Sigmoid colon (tissue), 7 donors: ENCODE measurements around the gene LHPP. TPM values are rescaled to one million over a fixed set of nuclear protein-coding genes. Genes with fewer than 3 reads are reported as not detected.

ENCODE experiments used
- DNase-seq: peaks from one replicate; pipeline ENCODE4 v3.0.0-alpha.2; 2019
- H3K27ac ChIP-seq, 4 donors: fragments of 200-600 bp; sonication (generic); one replicate each; pipeline ENCODE4 v1.5.1; 2016 to 2019; ENCODE audit warnings: mild to moderate bottlenecking in 1 of 4
- H3K27me3 ChIP-seq, 3 donors: fragments of 200-600 bp; sonication (generic); one replicate each; pipeline ENCODE4 v1.5.1; 2019; ENCODE audit warnings: mild to moderate bottlenecking in 1 of 3
- H3K36me3 ChIP-seq, 4 donors: fragments of 200-600 bp; sonication (generic); one replicate each; pipeline ENCODE4 v1.5.1; 2016 to 2019
- H3K4me1 ChIP-seq, 4 donors: fragments of 200-600 bp; sonication (generic); one replicate each; pipeline ENCODE4 v1.5.1; 2017 to 2019
- H3K4me3 ChIP-seq, 4 donors: fragments of 200-600 bp; sonication (generic); one replicate each; pipeline ENCODE4 v1.5.1; 2017 to 2019; ENCODE audit warnings: mild to moderate bottlenecking in 2 of 4, moderate library complexity in 1 of 4
- H3K9me3 ChIP-seq, 4 donors: fragments of 200-600 bp in 3 of 4; sonication (generic) in 3 of 4; one replicate each; pipeline versions ENCODE4 v1.5.1 to v1.6.1; 2013 to 2019
- CTCF ChIP-seq, 4 experiments: fragments of 450-650 bp in 3 of 4; fragments of 200-600 bp in 1 of 4; IDR thresholded peaks; one replicate each; pipeline ENCODE4 v1.5.1; 2016 to 2019; ENCODE audit warnings: antibody characterized with exemption in 4 of 4, mild to moderate bottlenecking in 3 of 4, moderate library complexity in 2 of 4
- EP300 ChIP-seq, 4 donors: sonication (generic); formaldehyde crosslinking; IDR thresholded peaks; one replicate each; pipeline ENCODE4 v1.6.1; 2017; ENCODE audit warnings: antibody characterized with exemption in 4 of 4
- POLR2A ChIP-seq, 2 donors: fragments of 450-650 bp; IDR thresholded peaks; one replicate each; pipeline ENCODE4 v1.6.1; 2016; ENCODE audit warnings: antibody characterized with exemption in 2 of 2, mild to moderate bottlenecking in 2 of 2, moderate library complexity in 2 of 2
- POLR2AphosphoS5 ChIP-seq, 4 donors: sonication (generic); formaldehyde crosslinking; IDR thresholded peaks; one replicate each; pipeline ENCODE4 v1.6.1; 2017; ENCODE audit warnings: antibody characterized with exemption in 4 of 4
- WGBS, 2 donors: extraction: QIAGEN DNeasy Blood & Tissue Kit; methylation state at CpG; one replicate each; pipeline ENCODE4 v1.1.7; 2013; 5-methylcytosine and 5-hydroxymethylcytosine counted together
- intact Hi-C: fragments of 100-400 bp; cut with DNase I; formaldehyde crosslinking; loops from one replicate; pipeline ENCODE4 v1.15.1; 2023
- polyA plus RNA-seq, 3 donors: library from polyadenylated mRNA; stranded (reverse); fragments of 200-250 nt; gene quantifications; one replicate each; pipeline ENCODE4 v1.2.3, GENCODE V29; 2013
- total RNA-seq, 4 donors: library from RNA; depleted of rRNA; stranded (reverse); fragments of >200 nt; gene quantifications; one replicate each; pipeline ENCODE4 v1.1.0, GENCODE V29; 2016
- donor health status: healthy with polysubstance abuse.
- donor health status: Bipolar disorder and iron deficiency.
- donor health status: healthy.

The LHPP gene
- total and polyA plus RNA-seq, 7 donors: 17.1 to 35.7 (median 20.6) TPM

- TF ChIP-seq EP300 (IDR thresholded peaks at IDR 0.05): no peak
- TF ChIP-seq CTCF (IDR thresholded peaks at IDR 0.05): no peak
- TF ChIP-seq POLR2A (IDR thresholded peaks at IDR 0.05): no peak
- no peak for TF ChIP-seq POLR2AphosphoS5 (IDR thresholded peaks at IDR 0.05)
- 86 to 90% methylated on average over 18 of the region's 18 CpGs for WGBS, 2 donors
- Histone ChIP-seq H3K27me3 (no peaks in the 10 kb centered on the region), H3K36me3 (peaks cover 0 to 36% (median 1%) of the 10 kb centered on the region in 4 donors), H3K4me1 (peaks cover 0 to 30% (median 19%) of the 10 kb centered on the region in 4 donors), H3K4me3 (no peak overlapping the region), H3K9me3 (no peaks in the 10 kb centered on the region), H3K27ac (no peak overlapping the region)
- intact Hi-C loops: no loop called here
- no peak for DNase-seq
Observed at GRCh38 chr10:124618470-124619073, 156.9 kb downstream of the LHPP start.

GRCh38 chr10:124619195-124619594 lies 157.6 kb downstream of the LHPP start:
- Histone ChIP-seq H3K27ac (peak overlapping the region in 1 of 4 donors; percentile 18), H3K36me3 (peaks cover 0 to 36% (median 1%) of the 10 kb centered on the region in 4 donors), H3K27me3 (no peaks in the 10 kb centered on the region), H3K4me1 (peaks cover 0 to 26% (median 16%) of the 10 kb centered on the region in 4 donors), H3K4me3 (no peak overlapping the region), H3K9me3 (no peaks in the 10 kb centered on the region)
- no peak for DNase-seq
- TF ChIP-seq POLR2AphosphoS5 (IDR thresholded peaks at IDR 0.05): no peak
- TF ChIP-seq POLR2A (IDR thresholded peaks at IDR 0.05): no peak
- no peak for TF ChIP-seq EP300 (IDR thresholded peaks at IDR 0.05)
- no peak for TF ChIP-seq CTCF (IDR thresholded peaks at IDR 0.05)
- intact Hi-C loops: no loop called here
- 35 to 42% methylated on average over 9 of the region's 9 CpGs for WGBS, 2 donors

GRCh38 chr10:124619802-124620490 lies 158.3 kb downstream of the LHPP start:
- Histone ChIP-seq H3K4me3 (no peak overlapping the region), H3K9me3 (no peaks in the 10 kb centered on the region), H3K27me3 (no peaks in the 10 kb centered on the region), H3K4me1 (peaks cover 0 to 32% (median 22%) of the 10 kb centered on the region in 4 donors), H3K36me3 (peaks cover 0 to 36% (median 1%) of the 10 kb centered on the region in 4 donors), H3K27ac (no peak overlapping the region)
- no peak for TF ChIP-seq POLR2A (IDR thresholded peaks at IDR 0.05)
- TF ChIP-seq POLR2AphosphoS5 (IDR thresholded peaks at IDR 0.05): no peak
- no peak for TF ChIP-seq CTCF (IDR thresholded peaks at IDR 0.05)
- no peak for TF ChIP-seq EP300 (IDR thresholded peaks at IDR 0.05)
- DNase-seq: no peak
- 73 to 84% methylated on average over 26 of the region's 26 CpGs for WGBS, 2 donors
- intact Hi-C loops: loop anchor here (5.0 kb wide), 1 partner anchor 122 kb away; the partner anchor contains the start of gene FAM53B

- H3K4me1 ChIP-seq: peaks cover 0 to 41% (median 24%) of the 10 kb centered on the region in 4 donors
- peaks cover 0 to 31% (median 1%) of the 10 kb centered on the region in 4 donors for H3K36me3 ChIP-seq
- no peaks in the 10 kb centered on the region for H3K9me3 ChIP-seq
- H3K27ac ChIP-seq: peak overlapping the region in 2 of 4 donors; percentile 45 to 56
- WGBS, 2 donors: 77 to 92% methylated on average over 13 of the region's 13 CpGs
- H3K4me3 ChIP-seq: no peak overlapping the region
- H3K27me3 ChIP-seq: no peaks in the 10 kb centered on the region
- intact Hi-C loops: loop anchor here (5.0 kb wide), 1 partner anchor 121 kb away; the partner anchor contains the start of gene FAM53B
- DNase-seq: no peak
- TF ChIP-seq CTCF (IDR thresholded peaks at IDR 0.05) (no peak), POLR2AphosphoS5 (IDR thresholded peaks at IDR 0.05) (peak in 1 of 4 donors; percentile 13)
Observed at GRCh38 chr10:124621637-124622036, 160.0 kb downstream of the LHPP start.
